Esophagus (tissue), 2 donors: ENCODE data around the gene PHTF2. TPM values are rescaled to one million over a fixed set of nuclear protein-coding genes. Genes with fewer than 3 reads are reported as not detected.

Experiments
- H3K27ac ChIP-seq, 2 donors: one replicate each; pipeline ENCODE4 v1.5.1; 2013; ENCODE audit warnings: low read depth in 2 of 2, mild to moderate bottlenecking in 2 of 2, inconsistent platforms in 1 of 2, low read length in 1 of 2, moderate library complexity in 1 of 2
- H3K27me3 ChIP-seq, 2 donors: one replicate each; pipeline ENCODE4 v1.6.1; 2013; ENCODE audit warnings: low read length in 2 of 2, control low read depth in 1 of 2, mild to moderate bottlenecking in 1 of 2; ENCODE audit not compliant: insufficient read depth in 2 of 2, control insufficient read depth in 1 of 2
- H3K36me3 ChIP-seq, 2 donors: one replicate each; pipeline ENCODE4 v1.6.1; 2013; ENCODE audit warnings: low read length in 1 of 2; ENCODE audit not compliant: control insufficient read depth in 2 of 2, insufficient read depth in 2 of 2
- H3K4me1 ChIP-seq, 2 donors: one replicate each; pipeline ENCODE4 v1.6.1; 2013; ENCODE audit warnings: low read length in 1 of 2; ENCODE audit not compliant: control insufficient read depth in 2 of 2, insufficient read depth in 2 of 2
- H3K4me3 ChIP-seq, 2 donors: one replicate each; pipeline ENCODE4 v1.5.1; 2013; ENCODE audit warnings: low read length in 2 of 2, mild to moderate bottlenecking in 2 of 2, low read depth in 1 of 2, moderate library complexity in 1 of 2
- H3K9me3 ChIP-seq, 2 donors: one replicate each; pipeline ENCODE4 v1.6.1; 2013; ENCODE audit warnings: mild to moderate bottlenecking in 2 of 2, low read depth in 1 of 2, low read length in 1 of 2, moderate library complexity in 1 of 2; ENCODE audit not compliant: control insufficient read depth in 2 of 2, insufficient read depth in 1 of 2
- WGBS, 2 donors: extraction: QIAGEN DNeasy Blood & Tissue Kit; methylation state at CpG; one replicate each; pipeline ENCODE4 v1.1.7; 2013; 5-methylcytosine and 5-hydroxymethylcytosine counted together
- polyA plus RNA-seq, 2 donors: library from polyadenylated mRNA; stranded (reverse); fragments of 200-250 nt; gene quantifications; one replicate each; pipeline ENCODE4 v1.2.3, GENCODE V29; 2013
- donor health status: healthy with polysubstance abuse.
- donor health status: Bipolar disorder and iron deficiency.

PHTF2 gene
- polyA plus RNA-seq, 2 donors: 3.8 to 6.1 TPM

- Histone ChIP-seq H3K27ac (no peak overlapping the region), H3K4me3 (no peak overlapping the region), H3K27me3 (no peaks in the 10 kb centered on the region), H3K36me3 (no peaks in the 10 kb centered on the region), H3K9me3 (no peaks in the 10 kb centered on the region), H3K4me1 (no peaks in the 10 kb centered on the region)
- WGBS, 2 donors: 83 to 84% methylated on average over 2 of the region's 2 CpGs
Measured at GRCh38 chr7:77800730-77801129, 2.2 kb downstream of the PHTF2 start.

- H3K9me3 ChIP-seq: no peaks in the 10 kb centered on the region
- no peaks in the 10 kb centered on the region for H3K36me3 ChIP-seq
- no peak overlapping the region for H3K27ac ChIP-seq
- WGBS, 2 donors: 67 to 76% methylated on average over 2 of the region's 2 CpGs
- H3K4me3 ChIP-seq: no peak overlapping the region
- H3K4me1 ChIP-seq: no peaks in the 10 kb centered on the region
- H3K27me3 ChIP-seq: no peaks in the 10 kb centered on the region
Measured at GRCh38 chr7:77802557-77803405, 4.2 kb downstream of the PHTF2 start.

- H3K27me3 ChIP-seq: no peaks in the 10 kb centered on the region
- H3K4me1 ChIP-seq: no peaks in the 10 kb centered on the region
- WGBS, 2 donors: 93 to 97% methylated on average over 2 of the region's 2 CpGs
Measured at GRCh38 chr7:77806425-77806824, 7.9 kb downstream of the PHTF2 start.

GRCh38 chr7:77808517-77808916 lies 9.9 kb downstream of the PHTF2 start:
- H3K27ac ChIP-seq: no peak overlapping the region
- H3K9me3 ChIP-seq: no peaks in the 10 kb centered on the region
- no peaks in the 10 kb centered on the region for H3K4me1 ChIP-seq
- 89 to 95% methylated on average over 1 of the region's 1 CpG for WGBS, 2 donors
- no peaks in the 10 kb centered on the region for H3K27me3 ChIP-seq
- no peak overlapping the region for H3K4me3 ChIP-seq
- no peaks in the 10 kb centered on the region for H3K36me3 ChIP-seq

More at GRCh38 chr7:77806425-77806824, 7.9 kb downstream of the PHTF2 start:
- H3K27ac ChIP-seq: no peak overlapping the region
- H3K4me3 ChIP-seq: no peak overlapping the region
- no peaks in the 10 kb centered on the region for H3K9me3 ChIP-seq
- H3K36me3 ChIP-seq: no peaks in the 10 kb centered on the region

- Histone ChIP-seq H3K9me3 (no peaks in the 10 kb centered on the region), H3K27me3 (no peaks in the 10 kb centered on the region), H3K27ac (no peak overlapping the region), H3K4me1 (no peaks in the 10 kb centered on the region), H3K36me3 (no peaks in the 10 kb centered on the region), H3K4me3 (no peak overlapping the region)
- WGBS, 2 donors: 94% methylated on average over 2 of the region's 2 CpGs
Measured at GRCh38 chr7:77811516-77812289, 13.1 kb downstream of the PHTF2 start.

- Histone ChIP-seq H3K4me1 (no peaks in the 10 kb centered on the region), H3K4me3 (no peak overlapping the region), H3K27ac (no peak overlapping the region), H3K27me3 (no peaks in the 10 kb centered on the region), H3K36me3 (no peaks in the 10 kb centered on the region), H3K9me3 (no peaks in the 10 kb centered on the region)
- WGBS, 2 donors: 83% methylated on average over 1 of the region's 1 CpG; no CpG with 5 or more reads in 1 of the 2 donors
Measured at GRCh38 chr7:77812290-77812685, 13.7 kb downstream of the PHTF2 start.

- 87 to 94% methylated on average over 2 of the region's 2 CpGs for WGBS, 2 donors
Measured at GRCh38 chr7:77813180-77813579, 14.6 kb downstream of the PHTF2 start.

GRCh38 chr7:77819021-77819420 lies 20.4 kb downstream of the PHTF2 start:
- no peak overlapping the region for H3K4me3 ChIP-seq
- H3K4me1 ChIP-seq: no peaks in the 10 kb centered on the region
- H3K36me3 ChIP-seq: no peaks in the 10 kb centered on the region
- H3K27me3 ChIP-seq: no peaks in the 10 kb centered on the region
- peaks cover 0 to 15% of the 10 kb centered on the region in 2 donors for H3K9me3 ChIP-seq
- H3K27ac ChIP-seq: no peak overlapping the region

More at GRCh38 chr7:77813180-77813579, 14.6 kb downstream of the PHTF2 start:
- Histone ChIP-seq H3K36me3 (no peaks in the 10 kb centered on the region), H3K9me3 (no peaks in the 10 kb centered on the region), H3K4me1 (no peaks in the 10 kb centered on the region), H3K4me3 (no peak overlapping the region), H3K27ac (no peak overlapping the region), H3K27me3 (no peaks in the 10 kb centered on the region)

- no peak overlapping the region for H3K27ac ChIP-seq
- no peak overlapping the region for H3K4me3 ChIP-seq
- 97 to 98% methylated on average over 2 of the region's 2 CpGs for WGBS, 2 donors
- H3K36me3 ChIP-seq: no peaks in the 10 kb centered on the region
- peaks cover 0 to 15% of the 10 kb centered on the region in 2 donors for H3K9me3 ChIP-seq
- no peaks in the 10 kb centered on the region for H3K4me1 ChIP-seq
- H3K27me3 ChIP-seq: no peaks in the 10 kb centered on the region
Measured at GRCh38 chr7:77820967-77821366, 22.4 kb downstream of the PHTF2 start.
